Measurements from ENCODE around the gene RIPK4.

GRCh38 chr21:41712730-41713129 is 54.1 kb downstream of the RIPK4 start:
- TF ChIP-seq POLR2A (IDR thresholded peaks at IDR 0.05; ENCODE audit: low read depth, low read length) (no peak), POLR2AphosphoS5 (IDR thresholded peaks at IDR 0.05; ENCODE audit: low read depth, low read length) (no peak), TAF1 (IDR thresholded peaks at IDR 0.05; ENCODE audit: low read depth, low read length) (no peak), SPI1 (IDR thresholded peaks at IDR 0.05; ENCODE audit: low read depth, low read length) (no peak)
